Measurements from ENCODE around the gene CEP19. TPM values are rescaled to one million over a fixed set of nuclear protein-coding genes. Genes with fewer than 3 reads are reported as not detected.
A peak's percentile ranks its signal among the peaks of the same experiment; 100 is the strongest.

CEP19 gene
- total and polyA plus RNA-seq, 2 donors: 2.5 to 8.5 TPM

DNA sequence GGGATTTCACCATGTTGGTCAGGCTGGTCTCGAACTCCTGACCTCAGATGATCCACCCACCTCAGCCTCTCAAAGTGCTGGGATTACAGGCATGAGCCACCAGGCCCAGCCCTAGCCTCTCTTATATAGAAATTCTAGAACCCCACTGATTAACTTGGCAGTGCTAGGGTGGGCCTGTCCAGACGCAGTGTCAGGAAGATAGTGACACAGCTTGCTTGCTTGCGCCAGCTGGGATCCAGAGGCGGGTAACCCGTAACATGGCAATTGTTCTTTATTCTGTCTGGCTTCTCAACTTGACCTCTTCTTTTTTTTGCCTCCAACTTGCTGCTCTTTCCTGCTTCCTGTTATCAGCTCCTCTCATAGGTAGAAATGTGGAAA lies 16.2 kb downstream of the CEP19 start:
- H3K9me3 ChIP-seq (ENCODE audit: control insufficient read depth in 2 of 2, insufficient read depth in 1 of 2, low read length in 1 of 2): peaks cover 0 to 8% of the 10 kb centered on the region in 2 donors
- no peak for DNase-seq (ENCODE audit: low read depth in 6 of 9, low spot score in 9 of 9)
- no peak overlapping the region for H3K4me3 ChIP-seq (ENCODE audit: low read length in 2 of 2)
- no peaks in the 10 kb centered on the region for H3K36me3 ChIP-seq (ENCODE audit: control insufficient read depth in 2 of 2, insufficient read depth in 2 of 2, low read length in 1 of 2)
- no peak overlapping the region for H3K27ac ChIP-seq (ENCODE audit: low read depth in 1 of 2, low read length in 1 of 2)
- no peaks in the 10 kb centered on the region for H3K27me3 ChIP-seq (ENCODE audit: control insufficient read depth in 2 of 2, insufficient read depth in 1 of 2, low read length in 1 of 2)
- 98% methylated on average over 5 of the region's 5 CpGs for WGBS
- H3K4me1 ChIP-seq (ENCODE audit: control insufficient read depth in 2 of 2, insufficient read depth in 2 of 2, low read length in 2 of 2): peaks cover 0 to 3% of the 10 kb centered on the region in 2 donors

- 95% methylated on average over 17 of the region's 17 CpGs for WGBS
- Histone ChIP-seq H3K9me3 (ENCODE audit: control insufficient read depth in 2 of 2, insufficient read depth in 1 of 2, low read length in 1 of 2) (peaks cover 0 to 8% of the 10 kb centered on the region in 2 donors), H3K27ac (ENCODE audit: low read depth in 1 of 2, low read length in 1 of 2) (peak overlapping the region in 1 of 2 donors; percentile 52), H3K36me3 (ENCODE audit: control insufficient read depth in 2 of 2, insufficient read depth in 2 of 2, low read length in 1 of 2) (no peaks in the 10 kb centered on the region), H3K27me3 (ENCODE audit: control insufficient read depth in 2 of 2, insufficient read depth in 1 of 2, low read length in 1 of 2) (no peaks in the 10 kb centered on the region), H3K4me3 (ENCODE audit: low read length in 2 of 2) (no peak overlapping the region), H3K4me1 (ENCODE audit: control insufficient read depth in 2 of 2, insufficient read depth in 2 of 2, low read length in 2 of 2) (peaks cover 0 to 3% of the 10 kb centered on the region in 2 donors)
- no peak for DNase-seq (ENCODE audit: low read depth in 6 of 9, low spot score in 9 of 9)
These were observed 16.9 kb downstream of the CEP19 start for GRCh38 chr3:196694941-196695848.

DNA sequence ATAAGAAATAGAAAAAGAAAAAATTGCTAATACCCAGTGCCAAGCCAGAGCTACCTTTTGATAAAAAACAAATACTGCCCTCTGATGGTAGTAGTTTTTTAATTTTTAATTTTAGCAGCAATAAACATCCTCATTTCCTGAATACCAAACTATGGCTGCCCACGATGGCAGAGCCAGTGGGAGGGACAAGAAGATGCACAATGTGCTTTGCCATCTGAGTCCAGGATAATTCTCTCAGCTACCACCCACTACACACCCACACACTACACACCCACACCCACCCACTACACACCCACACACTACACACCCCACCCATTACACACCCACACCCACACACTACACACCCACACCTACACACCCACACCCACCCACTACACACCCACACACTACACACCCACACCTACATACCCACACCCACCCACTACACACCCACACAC lies 17.8 kb downstream of the CEP19 start:
- Histone ChIP-seq H3K27ac (ENCODE audit: low read depth in 1 of 2, low read length in 1 of 2) (no peak overlapping the region), H3K4me1 (ENCODE audit: control insufficient read depth in 2 of 2, insufficient read depth in 2 of 2, low read length in 2 of 2) (peaks cover 0 to 3% of the 10 kb centered on the region in 2 donors), H3K27me3 (ENCODE audit: control insufficient read depth in 2 of 2, insufficient read depth in 1 of 2, low read length in 1 of 2) (no peaks in the 10 kb centered on the region), H3K36me3 (ENCODE audit: control insufficient read depth in 2 of 2, insufficient read depth in 2 of 2, low read length in 1 of 2) (no peaks in the 10 kb centered on the region), H3K4me3 (ENCODE audit: low read length in 2 of 2) (no peak overlapping the region), H3K9me3 (ENCODE audit: control insufficient read depth in 2 of 2, insufficient read depth in 1 of 2, low read length in 1 of 2) (peaks cover 0 to 8% of the 10 kb centered on the region in 2 donors)
- WGBS: 0% methylated on average over 1 of the region's 1 CpG
- DNase-seq (ENCODE audit: low read depth in 6 of 9, low spot score in 9 of 9): peak in 1 of 9 donors; percentile 38

GRCh38 chr3:196691386-196691785 lies 20.7 kb downstream of the CEP19 start:
- Histone ChIP-seq H3K4me1 (ENCODE audit: control insufficient read depth in 2 of 2, insufficient read depth in 2 of 2, low read length in 2 of 2) (peaks cover 0 to 3% of the 10 kb centered on the region in 2 donors), H3K27me3 (ENCODE audit: control insufficient read depth in 2 of 2, insufficient read depth in 1 of 2, low read length in 1 of 2) (no peaks in the 10 kb centered on the region), H3K27ac (ENCODE audit: low read depth in 1 of 2, low read length in 1 of 2) (no peak overlapping the region), H3K36me3 (ENCODE audit: control insufficient read depth in 2 of 2, insufficient read depth in 2 of 2, low read length in 1 of 2) (no peaks in the 10 kb centered on the region), H3K9me3 (ENCODE audit: control insufficient read depth in 2 of 2, insufficient read depth in 1 of 2, low read length in 1 of 2) (peaks cover 0 to 8% of the 10 kb centered on the region in 2 donors), H3K4me3 (ENCODE audit: low read length in 2 of 2) (no peak overlapping the region)
- 84% methylated on average over 8 of the region's 8 CpGs for WGBS
- no peak for DNase-seq (ENCODE audit: low read depth in 6 of 9, low spot score in 9 of 9)

- Histone ChIP-seq H3K27ac (ENCODE audit: low read depth in 1 of 2, low read length in 1 of 2) (no peak overlapping the region), H3K27me3 (ENCODE audit: control insufficient read depth in 2 of 2, insufficient read depth in 1 of 2, low read length in 1 of 2) (no peaks in the 10 kb centered on the region)
- 97% methylated on average over 17 of the region's 17 CpGs for WGBS
These were observed 21.9 kb downstream of the CEP19 start for GRCh38 chr3:196689941-196690660.

DNA sequence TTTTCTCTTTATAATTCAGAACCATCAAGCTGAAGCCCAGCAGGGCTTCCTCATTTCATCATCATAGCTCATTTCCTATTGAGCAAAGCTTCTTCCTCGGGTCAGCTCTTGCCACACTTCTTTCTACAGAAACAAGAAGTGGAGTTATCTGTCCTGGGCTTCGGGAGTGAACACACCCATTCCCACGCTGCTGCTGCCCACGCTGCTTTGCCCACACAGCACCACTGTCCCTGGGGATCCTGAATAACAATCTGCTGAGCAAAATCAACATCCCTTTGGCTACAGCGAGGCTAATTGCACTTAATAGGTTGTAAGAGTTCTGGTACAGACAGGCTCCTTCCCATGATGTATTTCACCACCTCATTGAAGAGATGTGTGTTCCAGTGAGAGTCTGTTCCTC lies 23.7 kb downstream of the CEP19 start:
- 40% methylated on average over 5 of the region's 5 CpGs for WGBS
- H3K27me3 ChIP-seq (ENCODE audit: control insufficient read depth in 2 of 2, insufficient read depth in 1 of 2, low read length in 1 of 2): no peaks in the 10 kb centered on the region
- H3K36me3 ChIP-seq (ENCODE audit: control insufficient read depth in 2 of 2, insufficient read depth in 2 of 2, low read length in 1 of 2): no peaks in the 10 kb centered on the region
- peaks cover 4 to 12% of the 10 kb centered on the region in 2 donors for H3K4me1 ChIP-seq (ENCODE audit: control insufficient read depth in 2 of 2, insufficient read depth in 2 of 2, low read length in 2 of 2)
- H3K4me3 ChIP-seq (ENCODE audit: low read length in 2 of 2): no peak overlapping the region
- no peak overlapping the region for H3K27ac ChIP-seq (ENCODE audit: low read depth in 1 of 2, low read length in 1 of 2)
- DNase-seq (ENCODE audit: low read depth in 6 of 9, low spot score in 9 of 9): no peak
- peaks cover 0 to 2% of the 10 kb centered on the region in 2 donors for H3K9me3 ChIP-seq (ENCODE audit: control insufficient read depth in 2 of 2, insufficient read depth in 1 of 2, low read length in 1 of 2)

More at GRCh38 chr3:196689941-196690660, 21.9 kb downstream of the CEP19 start:
- peaks cover 0 to 4% of the 10 kb centered on the region in 2 donors for H3K4me1 ChIP-seq (ENCODE audit: control insufficient read depth in 2 of 2, insufficient read depth in 2 of 2, low read length in 2 of 2)
- no peaks in the 10 kb centered on the region for H3K36me3 ChIP-seq (ENCODE audit: control insufficient read depth in 2 of 2, insufficient read depth in 2 of 2, low read length in 1 of 2)
- H3K4me3 ChIP-seq (ENCODE audit: low read length in 2 of 2): no peak overlapping the region
- DNase-seq (ENCODE audit: low read depth in 6 of 9, low spot score in 9 of 9): no peak
- H3K9me3 ChIP-seq (ENCODE audit: control insufficient read depth in 2 of 2, insufficient read depth in 1 of 2, low read length in 1 of 2): peaks cover 0 to 4% of the 10 kb centered on the region in 2 donors

- H3K36me3 ChIP-seq (ENCODE audit: control insufficient read depth in 2 of 2, insufficient read depth in 2 of 2, low read length in 1 of 2): no peaks in the 10 kb centered on the region
- H3K4me1 ChIP-seq (ENCODE audit: control insufficient read depth in 2 of 2, insufficient read depth in 2 of 2, low read length in 2 of 2): peaks cover 4 to 12% of the 10 kb centered on the region in 2 donors
- H3K9me3 ChIP-seq (ENCODE audit: control insufficient read depth in 2 of 2, insufficient read depth in 1 of 2, low read length in 1 of 2): peaks cover 0 to 3% of the 10 kb centered on the region in 2 donors
- DNase-seq (ENCODE audit: low read depth in 6 of 9, low spot score in 9 of 9): no peak
- H3K27ac ChIP-seq (ENCODE audit: low read depth in 1 of 2, low read length in 1 of 2): no peak overlapping the region
- 92% methylated on average over 2 of the region's 2 CpGs for WGBS
- H3K4me3 ChIP-seq (ENCODE audit: low read length in 2 of 2): no peak overlapping the region
- H3K27me3 ChIP-seq (ENCODE audit: control insufficient read depth in 2 of 2, insufficient read depth in 1 of 2, low read length in 1 of 2): no peaks in the 10 kb centered on the region
These were observed 25.6 kb downstream of the CEP19 start for GRCh38 chr3:196686436-196686835.

DNA sequence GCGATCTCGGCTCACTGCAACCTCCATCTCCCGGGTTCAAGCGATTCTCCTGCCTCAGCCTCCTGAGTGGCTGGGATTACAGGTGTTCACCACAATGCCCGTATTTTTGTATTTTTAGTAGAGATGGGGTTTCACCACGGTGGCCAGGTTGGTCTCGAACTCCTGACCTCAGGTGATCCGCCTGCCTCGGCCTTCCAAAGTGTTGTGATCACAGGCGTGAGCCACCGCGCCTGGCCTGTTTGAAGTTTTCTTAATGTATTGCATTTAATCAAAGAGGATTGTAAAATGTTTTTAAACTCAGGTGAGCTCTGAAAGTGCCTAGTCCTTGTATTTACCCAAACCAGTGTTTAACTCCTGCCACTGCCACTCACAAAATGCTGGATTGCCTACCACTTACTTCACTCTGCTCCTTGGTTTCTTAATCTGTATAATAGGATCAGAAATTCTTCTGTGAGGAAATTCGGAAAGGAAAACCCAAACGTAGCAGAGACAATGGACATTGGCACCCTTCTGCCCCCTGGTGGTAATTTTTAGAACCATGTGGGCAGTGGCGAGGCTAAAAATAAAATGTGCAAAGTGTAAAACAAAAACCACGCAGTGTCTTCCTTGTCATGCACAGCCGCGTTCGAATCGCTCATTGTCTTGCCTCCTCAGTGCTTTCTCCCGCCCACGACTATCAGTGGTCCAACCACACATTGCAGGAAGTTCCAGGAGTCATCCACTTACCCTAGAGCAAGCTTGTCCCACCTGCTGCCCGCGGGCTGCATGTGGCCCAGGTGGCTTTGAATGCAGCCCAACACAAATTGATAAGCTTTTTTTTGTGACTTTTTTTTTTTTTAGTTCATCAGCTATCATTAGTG lies 27.3 kb downstream of the CEP19 start:
- H3K27ac ChIP-seq (ENCODE audit: low read depth in 1 of 2, low read length in 1 of 2): peak overlapping the region in 1 of 2 donors; percentile 7
- H3K4me3 ChIP-seq (ENCODE audit: low read length in 2 of 2): peak overlapping the region in 1 of 2 donors; percentile 26
- no peaks in the 10 kb centered on the region for H3K36me3 ChIP-seq (ENCODE audit: control insufficient read depth in 2 of 2, insufficient read depth in 2 of 2, low read length in 1 of 2)
- 38% methylated on average over 24 of the region's 24 CpGs for WGBS
- peaks cover 0 to 3% of the 10 kb centered on the region in 2 donors for H3K9me3 ChIP-seq (ENCODE audit: control insufficient read depth in 2 of 2, insufficient read depth in 1 of 2, low read length in 1 of 2)
- peaks cover 4 to 12% of the 10 kb centered on the region in 2 donors for H3K4me1 ChIP-seq (ENCODE audit: control insufficient read depth in 2 of 2, insufficient read depth in 2 of 2, low read length in 2 of 2)
- peak; percentile 33 to 85 (median 66) for DNase-seq (ENCODE audit: low read depth in 6 of 9, low spot score in 9 of 9)
- no peaks in the 10 kb centered on the region for H3K27me3 ChIP-seq (ENCODE audit: control insufficient read depth in 2 of 2, insufficient read depth in 1 of 2, low read length in 1 of 2)

All from thymus (tissue), 11 donors.